Breast epithelium (tissue), 3 donors: ENCODE measurements around the gene LAIR1.
"Not testable (repeated sequence)": the region's sequence is repeated elsewhere in the genome, so short reads cannot be mapped to it uniquely, and the experiment has no call there.

Source experiments
- POLR2A ChIP-seq: fragments of 450-650 bp; IDR thresholded peaks from one replicate; pipeline ENCODE4 v1.6.1; 2016; ENCODE audit warnings: antibody characterized with exemption, mild to moderate bottlenecking, moderate library complexity
- TF ChIP-seq, protein P1 (sequence below), 3 donors: fragments of 450-650 bp; IDR thresholded peaks; one replicate each; pipeline ENCODE4 v1.5.1; 2016 to 2017; ENCODE audit warnings: antibody characterized with exemption in 3 of 3, mild to moderate bottlenecking in 3 of 3, moderate library complexity in 3 of 3

DNA sequence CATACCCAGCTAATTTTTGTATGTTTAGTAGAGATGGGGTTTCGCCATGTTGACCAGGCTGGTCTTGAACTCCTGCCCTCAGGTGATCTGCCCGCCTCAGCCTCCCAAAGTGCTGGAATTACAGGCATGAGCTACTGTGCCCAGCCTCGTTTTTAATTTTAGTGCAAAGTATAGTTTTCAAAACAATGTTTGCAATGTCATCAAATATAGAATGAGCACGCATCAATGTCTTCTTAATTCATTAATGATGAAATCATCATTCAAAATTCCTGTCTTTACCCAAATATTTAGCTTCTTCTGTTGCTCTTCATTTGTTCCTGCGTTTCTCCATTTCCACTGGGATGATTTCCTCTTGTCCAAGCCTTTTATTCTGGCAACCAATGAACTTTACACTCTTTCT is 6.7 kb upstream of the LAIR1 start:
- TF ChIP-seq, protein P1, sequence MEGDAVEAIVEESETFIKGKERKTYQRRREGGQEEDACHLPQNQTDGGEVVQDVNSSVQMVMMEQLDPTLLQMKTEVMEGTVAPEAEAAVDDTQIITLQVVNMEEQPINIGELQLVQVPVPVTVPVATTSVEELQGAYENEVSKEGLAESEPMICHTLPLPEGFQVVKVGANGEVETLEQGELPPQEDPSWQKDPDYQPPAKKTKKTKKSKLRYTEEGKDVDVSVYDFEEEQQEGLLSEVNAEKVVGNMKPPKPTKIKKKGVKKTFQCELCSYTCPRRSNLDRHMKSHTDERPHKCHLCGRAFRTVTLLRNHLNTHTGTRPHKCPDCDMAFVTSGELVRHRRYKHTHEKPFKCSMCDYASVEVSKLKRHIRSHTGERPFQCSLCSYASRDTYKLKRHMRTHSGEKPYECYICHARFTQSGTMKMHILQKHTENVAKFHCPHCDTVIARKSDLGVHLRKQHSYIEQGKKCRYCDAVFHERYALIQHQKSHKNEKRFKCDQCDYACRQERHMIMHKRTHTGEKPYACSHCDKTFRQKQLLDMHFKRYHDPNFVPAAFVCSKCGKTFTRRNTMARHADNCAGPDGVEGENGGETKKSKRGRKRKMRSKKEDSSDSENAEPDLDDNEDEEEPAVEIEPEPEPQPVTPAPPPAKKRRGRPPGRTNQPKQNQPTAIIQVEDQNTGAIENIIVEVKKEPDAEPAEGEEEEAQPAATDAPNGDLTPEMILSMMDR (IDR thresholded peaks at IDR 0.05): not testable (repeated sequence)
- TF ChIP-seq POLR2A: not testable (repeated sequence)
